KMS-11 (cell line): ENCODE data around the gene MESD.

Source experiments
- H2AFZ ChIP-seq: fragments of 200-600 bp; sonication (generic); 2 replicates; pipeline ENCODE4 v1.6.1; 2016; ENCODE audit warnings: antibody characterized with exemption, mixed run types, low read depth
- H3K27ac ChIP-seq: fragments of 200-600 bp; sonication (generic); 2 replicates; pipeline ENCODE4 v1.6.1; 2016; ENCODE audit warnings: mild to moderate bottlenecking, mixed run types
- H3K27me3 ChIP-seq: fragments of 200-600 bp; sonication (generic); 2 replicates; pipeline ENCODE4 v1.6.1; 2017; ENCODE audit warnings: mild to moderate bottlenecking, low read depth, mixed run types, moderate library complexity; ENCODE audit not compliant: insufficient read depth
- H3K36me3 ChIP-seq: fragments of 200-600 bp; sonication (generic); 2 replicates; pipeline ENCODE4 v1.6.1; 2017; ENCODE audit warnings: mild to moderate bottlenecking, mixed run types; ENCODE audit not compliant: insufficient read depth
- H3K4me1 ChIP-seq: fragments of 200-600 bp; sonication (generic); 2 replicates; pipeline ENCODE4 v1.6.1; 2016; ENCODE audit warnings: mild to moderate bottlenecking, low read depth, mixed run types; ENCODE audit not compliant: poor library complexity, severe bottlenecking
- H3K4me2 ChIP-seq: fragments of 200-600 bp; sonication (generic); 2 replicates; pipeline ENCODE4 v1.7.0; 2016; ENCODE audit warnings: mild to moderate bottlenecking, mixed run types
- H3K4me3 ChIP-seq: fragments of 200-600 bp; sonication (generic); IDR thresholded peaks from 2 replicates; pipeline ENCODE4 v1.6.1; 2017; ENCODE audit warnings: low read depth, low read length, mixed read lengths; ENCODE audit not compliant: insufficient read depth
- H3K79me2 ChIP-seq: fragments of 200-600 bp; sonication (generic); 2 replicates; pipeline ENCODE4 v1.6.1; 2016; ENCODE audit warnings: low read depth, mixed run types; ENCODE audit not compliant: insufficient read depth
- H3K9ac ChIP-seq: fragments of 200-600 bp; sonication (generic); 2 replicates; pipeline ENCODE4 v1.6.1; 2016; ENCODE audit warnings: mild to moderate bottlenecking, mixed run types
- H4K20me1 ChIP-seq: fragments of 200-600 bp; sonication (generic); 2 replicates; pipeline ENCODE4 v1.6.1; 2016; ENCODE audit warnings: mild to moderate bottlenecking, mixed run types; ENCODE audit not compliant: insufficient read depth
- CTCF ChIP-seq: fragments of 200-600 bp; sonication (generic); conservative IDR thresholded peaks from 2 replicates; pipeline ENCODE4 v1.6.1; 2017; ENCODE audit warnings: low read depth, mild to moderate bottlenecking, antibody characterized with exemption, low read length, moderate library complexity, mixed read lengths

MESD gene

GRCh38 chr15:80992441-80992840 lies 2.8 kb upstream of the MESD start:
- H3K27ac ChIP-seq, result no peak overlapping the region
- H3K27me3 ChIP-seq, result no peaks in the 10 kb centered on the region
- peaks cover 30% of the 10 kb centered on the region for H3K4me1 ChIP-seq
- no peak for TF ChIP-seq CTCF
- no peak overlapping the region for H2AFZ ChIP-seq
- no peak overlapping the region for H3K9ac ChIP-seq
- H3K4me3 ChIP-seq, result no peak overlapping the region
- H3K4me2 ChIP-seq, result no peak overlapping the region
- no peaks in the 10 kb centered on the region for H3K36me3 ChIP-seq
- H3K79me2 ChIP-seq, result peaks cover 21% of the 10 kb centered on the region
- H4K20me1 ChIP-seq, result 0 out of 2 replicates have a peak, but pooled peaks cover 4% of the 10 kb centered on the region

- Histone ChIP-seq H2AFZ (no peak overlapping the region), H3K4me1 (peaks cover 31% of the 10 kb centered on the region), H3K27ac (no peak overlapping the region), H3K36me3 (no peaks in the 10 kb centered on the region), H3K4me3 (no peak overlapping the region), H3K27me3 (no peaks in the 10 kb centered on the region), H3K79me2 (peaks cover 25% of the 10 kb centered on the region), H3K4me2 (no peak overlapping the region), H4K20me1 (0 out of 2 replicates have a peak, but pooled peaks cover 4% of the 10 kb centered on the region), H3K9ac (no peak overlapping the region)
- TF ChIP-seq CTCF, result no peak
Observed at GRCh38 chr15:80992006-80992405, 2.4 kb upstream of the MESD start.

- no peak for TF ChIP-seq CTCF
- no peak overlapping the region for H2AFZ ChIP-seq
- 0 out of 2 replicates have a peak, but pooled peaks cover 4% of the 10 kb centered on the region for H4K20me1 ChIP-seq
- H3K36me3 ChIP-seq, result no peaks in the 10 kb centered on the region
- H3K27ac ChIP-seq, result no peak overlapping the region
- H3K4me2 ChIP-seq, result no peak overlapping the region
- H3K79me2 ChIP-seq, result peaks cover 31% of the 10 kb centered on the region
- H3K4me3 ChIP-seq, result no peak overlapping the region
- peaks cover 34% of the 10 kb centered on the region for H3K4me1 ChIP-seq
- H3K9ac ChIP-seq, result no peak overlapping the region
- no peaks in the 10 kb centered on the region for H3K27me3 ChIP-seq
Observed at GRCh38 chr15:80991421-80991820, 1.8 kb upstream of the MESD start.

GRCh38 chr15:80990955-80991354 lies 1.3 kb upstream of the MESD start:
- Histone ChIP-seq H2AFZ (no peak overlapping the region), H3K4me3 (no peak overlapping the region), H3K27me3 (no peaks in the 10 kb centered on the region)

More at GRCh38 chr15:80990955-80991354, 1.3 kb upstream of the MESD start:
- H3K9ac ChIP-seq, result no peak overlapping the region
- H3K79me2 ChIP-seq, result peaks cover 36% of the 10 kb centered on the region
- no peak overlapping the region for H3K4me2 ChIP-seq
- peaks cover 38% of the 10 kb centered on the region for H3K4me1 ChIP-seq
- H4K20me1 ChIP-seq, result 0 out of 2 replicates have a peak, but pooled peaks cover 4% of the 10 kb centered on the region
- H3K27ac ChIP-seq, result no peak overlapping the region
- H3K36me3 ChIP-seq, result no peaks in the 10 kb centered on the region
- TF ChIP-seq CTCF, result no peak
